Subcutaneous adipose tissue (tissue), 4 donors: ENCODE measurements around the gene SELENOH. TPM values are rescaled to one million over a fixed set of nuclear protein-coding genes. Genes with fewer than 3 reads are reported as not detected.

Experiments used
- total RNA-seq, 4 donors: library from RNA; depleted of rRNA; stranded (reverse); fragments of >200 nt; gene quantifications; one replicate each; pipeline ENCODE4 v1.1.0, GENCODE V29; 2016
- TF ChIP-seq, protein P1 (sequence below): fragments of 450-650 bp; IDR thresholded peaks from one replicate; pipeline ENCODE4 v1.5.1; 2016; ENCODE audit warnings: low read depth, mild to moderate bottlenecking, control low read depth, antibody characterized with exemption, moderate library complexity

Gene SELENOH
- total RNA-seq, 4 donors from 2014 or later = 72.2 to 129 (median 116) TPM

GRCh38 chr11:57776577-57777210 lies 35.4 kb downstream of the SELENOH start:
- TF ChIP-seq, protein P1, sequence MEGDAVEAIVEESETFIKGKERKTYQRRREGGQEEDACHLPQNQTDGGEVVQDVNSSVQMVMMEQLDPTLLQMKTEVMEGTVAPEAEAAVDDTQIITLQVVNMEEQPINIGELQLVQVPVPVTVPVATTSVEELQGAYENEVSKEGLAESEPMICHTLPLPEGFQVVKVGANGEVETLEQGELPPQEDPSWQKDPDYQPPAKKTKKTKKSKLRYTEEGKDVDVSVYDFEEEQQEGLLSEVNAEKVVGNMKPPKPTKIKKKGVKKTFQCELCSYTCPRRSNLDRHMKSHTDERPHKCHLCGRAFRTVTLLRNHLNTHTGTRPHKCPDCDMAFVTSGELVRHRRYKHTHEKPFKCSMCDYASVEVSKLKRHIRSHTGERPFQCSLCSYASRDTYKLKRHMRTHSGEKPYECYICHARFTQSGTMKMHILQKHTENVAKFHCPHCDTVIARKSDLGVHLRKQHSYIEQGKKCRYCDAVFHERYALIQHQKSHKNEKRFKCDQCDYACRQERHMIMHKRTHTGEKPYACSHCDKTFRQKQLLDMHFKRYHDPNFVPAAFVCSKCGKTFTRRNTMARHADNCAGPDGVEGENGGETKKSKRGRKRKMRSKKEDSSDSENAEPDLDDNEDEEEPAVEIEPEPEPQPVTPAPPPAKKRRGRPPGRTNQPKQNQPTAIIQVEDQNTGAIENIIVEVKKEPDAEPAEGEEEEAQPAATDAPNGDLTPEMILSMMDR = no peak

DNA sequence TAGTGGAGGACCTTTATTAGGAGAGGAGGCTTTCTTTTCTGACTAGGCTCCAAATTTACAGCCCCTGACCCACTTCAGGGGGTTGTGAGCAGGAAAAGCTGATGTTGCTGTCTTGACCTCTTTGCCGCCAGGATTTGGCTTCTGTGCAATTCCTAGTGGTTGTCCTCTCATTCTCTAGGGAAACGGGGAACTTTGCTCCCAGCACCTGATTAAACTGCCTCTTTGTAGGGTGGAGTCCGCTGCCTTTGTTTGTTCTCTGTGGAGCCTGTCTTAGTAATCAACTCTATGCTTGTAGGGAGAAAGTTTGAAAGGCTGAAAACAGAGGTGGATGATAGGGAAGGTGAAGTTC lies 36.7 kb downstream of the SELENOH start:
- TF ChIP-seq, protein P1 = no peak

GRCh38 chr11:57778318-57779037 lies 37.2 kb downstream of the SELENOH start:
- TF ChIP-seq, protein P1 = no peak

DNA sequence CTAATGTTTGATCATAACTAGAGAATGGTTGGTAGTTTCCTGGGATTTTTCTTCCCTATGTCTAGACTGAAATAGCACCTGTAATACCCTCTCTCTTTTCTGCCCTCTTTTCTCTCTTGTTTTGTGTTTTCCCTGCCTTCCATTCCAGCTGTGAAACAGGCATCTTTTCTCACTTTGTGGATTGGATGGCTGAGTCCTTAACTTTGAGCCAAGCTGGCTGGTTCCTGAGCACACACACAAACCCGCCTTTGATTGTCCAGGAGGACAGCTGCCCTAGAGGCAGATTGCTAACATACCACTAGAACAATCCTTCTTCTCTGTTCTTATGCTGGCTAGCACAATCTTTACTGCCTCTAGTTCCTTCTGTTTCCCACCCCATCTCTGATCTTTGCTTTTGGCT lies 38.0 kb downstream of the SELENOH start:
- TF ChIP-seq, protein P1 = no peak

- TF ChIP-seq, protein P1 = no peak
These were observed 40.2 kb downstream of the SELENOH start for GRCh38 chr11:57781529-57781943.

DNA sequence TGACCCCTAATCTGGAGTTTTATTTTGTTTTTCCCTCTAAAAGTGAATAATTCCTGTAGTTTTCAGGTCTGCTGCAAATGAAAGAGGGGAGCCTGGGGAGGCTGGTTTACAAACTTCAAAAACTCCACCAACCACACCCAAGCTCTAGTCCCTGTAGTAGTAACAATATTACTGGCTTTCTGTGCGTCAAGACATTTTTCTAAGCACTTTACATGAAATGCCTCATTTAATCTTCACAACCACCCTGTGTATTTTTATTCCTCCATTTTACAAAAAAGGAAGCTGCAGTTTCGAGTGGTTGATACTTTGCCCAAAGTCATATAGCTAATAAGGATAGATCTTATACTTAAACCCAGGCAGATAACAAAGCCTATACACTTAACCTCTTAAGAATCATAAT lies 43.8 kb downstream of the SELENOH start:
- TF ChIP-seq, protein P1 = no peak

GRCh38 chr11:57786436-57786835 lies 45.1 kb downstream of the SELENOH start:
- TF ChIP-seq, protein P1 = no peak
